GM12878 (cell line): Measurements from ENCODE around the gene TMEM53. TPM values are rescaled to one million over a fixed set of nuclear protein-coding genes. Genes with fewer than 3 reads are reported as not detected.

Experiments used
- ATAC-seq: fragments of 200-7000 bp; cut with Tn5 transposase; 3 replicates; pipeline ENCODE4 v1.9.1; 2020; ENCODE audit warnings: mild to moderate bottlenecking, moderate library complexity
- BruUV-seq: library from RNA; stranded (reverse); fragments of 400-500 nt; replicated peaks from 2 replicates; lab custom pipeline; 2021; lab: Mats Ljungman, UMichigan
- CTCF ChIA-PET: fragments of 300-600 bp; sonication (Branson Sonifier 250); formaldehyde crosslinking; extraction: SDS; loops from one replicate; lab custom pipeline; 2021; ENCODE audit warnings: inconsistent platforms; lab: Yijun Ruan, JAX
- POLR2A ChIA-PET: fragments of 350-600 bp; formaldehyde crosslinking; extraction: SDS; loops from one replicate; lab custom pipeline; 2021; ENCODE audit warnings: inconsistent platforms; lab: Charles Lee
- RAD21 ChIA-PET: fragments of 300-600 bp; sonication (Branson Sonifier 250); formaldehyde crosslinking; loops from one replicate; lab custom pipeline; 2023; ENCODE audit warnings: antibody characterized with exemption; ENCODE audit not compliant: unreplicated experiment; lab: Charles Lee
- SMC1A ChIA-PET: fragments of 300-600 bp; sonication (Branson Sonifier 250); formaldehyde crosslinking; loops from one replicate; lab custom pipeline; 2023; ENCODE audit not compliant: unreplicated experiment, uncharacterized antibody; lab: Charles Lee
- DNase-seq: peaks from one replicate; pipeline ENCODE4 v3.0.0-alpha.2; 2011; ENCODE audit warnings: low read depth, low spot score
- FAIRE-seq: peaks from 3 replicates; lab custom pipeline; 2011; peaks lifted over from hg19 to GRCh38; lab: Jason Lieb, UNC
- H2AFZ ChIP-seq: 2 replicates; pipeline ENCODE4 v1.6.0; 2011; ENCODE audit warnings: low read depth, low read length, control low read depth; ENCODE audit not compliant: control insufficient read depth
- H3K27ac ChIP-seq: 2 replicates; pipeline ENCODE4 v1.5.1; 2011; ENCODE audit warnings: control low read depth; ENCODE audit not compliant: control insufficient read depth, insufficient read depth
- H3K27me3 ChIP-seq, 2 experiments: replicated peaks in 1 of 2; 2 replicates each; pipeline versions ENCODE4 v1.6.0 to v1.6.1; 2011; ENCODE audit warnings: low read length in 1 of 2; ENCODE audit not compliant: control insufficient read depth in 2 of 2, insufficient read depth in 2 of 2
- H3K36me3 ChIP-seq, 2 experiments: 2 replicates each; pipeline ENCODE4 v1.5.1; 2011; ENCODE audit warnings: low read length in 1 of 2; ENCODE audit not compliant: control insufficient read depth in 2 of 2, insufficient read depth in 2 of 2
- H3K4me1 ChIP-seq: 2 replicates; pipeline ENCODE4 v1.6.1; 2011; ENCODE audit warnings: mild to moderate bottlenecking, low read length, moderate library complexity, mixed read lengths; ENCODE audit not compliant: control insufficient read depth, insufficient read depth
- H3K4me2 ChIP-seq: 2 replicates; pipeline ENCODE4 v1.6.0; 2011; ENCODE audit warnings: control low read depth; ENCODE audit not compliant: control insufficient read depth, insufficient read depth
- H3K4me3 ChIP-seq: fragments of 200-600 bp; sonication (generic); 2 replicates; pipeline ENCODE4 v1.5.1; 2016
- H3K79me2 ChIP-seq: 2 replicates; pipeline ENCODE4 v1.6.0; 2011; ENCODE audit warnings: low read length; ENCODE audit not compliant: control insufficient read depth, insufficient read depth
- H3K9ac ChIP-seq: 2 replicates; pipeline ENCODE4 v1.8.0; 2011; ENCODE audit warnings: low read length, control low read depth, mixed read lengths; ENCODE audit not compliant: control insufficient read depth, insufficient read depth
- H3K9me3 ChIP-seq: replicated peaks from 3 replicates; pipeline ENCODE4 v1.5.1; 2011; ENCODE audit warnings: mild to moderate bottlenecking, low read length; ENCODE audit not compliant: control insufficient read depth, insufficient read depth
- H4K20me1 ChIP-seq: 2 replicates; pipeline ENCODE4 v1.6.0; 2011; ENCODE audit not compliant: control insufficient read depth, insufficient read depth
- BCL11A ChIP-seq: IDR thresholded peaks from 2 replicates; pipeline ENCODE4 v1.6.1; 2011; ENCODE audit warnings: low read depth, low read length
- CREB1 ChIP-seq: IDR thresholded peaks from 2 replicates; pipeline ENCODE4 v1.6.1; 2012; ENCODE audit warnings: low read depth, mild to moderate bottlenecking, inconsistent platforms
- CREM ChIP-seq: IDR thresholded peaks from 2 replicates; pipeline ENCODE4 v1.6.1; 2014; ENCODE audit warnings: antibody characterized with exemption, low read depth
- DPF2 ChIP-seq: fragments of 450-650 bp; IDR thresholded peaks from 2 replicates; pipeline ENCODE4 v1.6.1; 2017; ENCODE audit warnings: mild to moderate bottlenecking
- EED ChIP-seq: sonication (generic); IDR thresholded peaks from 2 replicates; pipeline ENCODE4 v1.6.1; 2016; ENCODE audit warnings: antibody characterized with exemption, low read depth
- EP300 ChIP-seq, 2 experiments: fragments of 150-350 bp in 1 of 2; IDR thresholded peaks; 2 replicates each; pipeline ENCODE4 v1.6.1; 2011 to 2012; ENCODE audit warnings: low read depth in 2 of 2, low read length in 2 of 2, borderline replicate concordance in 1 of 2, improper control_type of control experiment in 1 of 2, inconsistent platforms in 1 of 2; ENCODE audit not compliant: control insufficient read depth in 1 of 2
- ETV6 ChIP-seq, 2 experiments: fragments of 450-650 bp in 1 of 2; IDR thresholded peaks in 1 of 2; conservative IDR thresholded peaks in 1 of 2; 2 replicates each; pipeline ENCODE4 v1.6.1; 2014; ENCODE audit warnings: antibody characterized with exemption in 1 of 2, borderline replicate concordance in 1 of 2, low read depth in 1 of 2, mild to moderate bottlenecking in 1 of 2, moderate library complexity in 1 of 2
- IKZF2 ChIP-seq, 2 experiments: fragments of 450-650 bp; IDR thresholded peaks; 2 replicates each; pipeline ENCODE4 v1.6.1; 2017; ENCODE audit warnings: mild to moderate bottlenecking in 2 of 2, moderate library complexity in 2 of 2
- KDM1A ChIP-seq: fragments of 200-600 bp; sonication (generic); IDR thresholded peaks from 2 replicates; pipeline ENCODE4 v1.6.1; 2016; ENCODE audit warnings: borderline replicate concordance
- NFIC ChIP-seq: IDR thresholded peaks from 2 replicates; pipeline ENCODE4 v1.6.1; 2012; ENCODE audit warnings: low read depth, mild to moderate bottlenecking, inconsistent platforms, low read length, moderate library complexity
- PAX5 ChIP-seq: IDR thresholded peaks from 2 replicates; pipeline ENCODE4 v1.6.1; 2011; ENCODE audit warnings: low read depth, low read length, borderline replicate concordance
- RAD21 ChIP-seq: IDR thresholded peaks from 2 replicates; pipeline ENCODE4 v1.6.1; 2011; ENCODE audit warnings: mild to moderate bottlenecking, low read depth, low read length, moderate library complexity; ENCODE audit not compliant: insufficient read depth
- RB1 ChIP-seq: fragments of 450-650 bp; formaldehyde crosslinking; IDR thresholded peaks from 2 replicates; pipeline ENCODE4 v1.6.1; 2017; ENCODE audit warnings: mild to moderate bottlenecking, borderline replicate concordance
- RUNX3 ChIP-seq: IDR thresholded peaks from 2 replicates; pipeline ENCODE4 v1.6.1; 2012; ENCODE audit warnings: low read length, inconsistent platforms
- TCF3 ChIP-seq: IDR thresholded peaks from 2 replicates; pipeline ENCODE4 v1.6.1; 2012; ENCODE audit warnings: low read depth, mild to moderate bottlenecking, low read length, borderline replicate concordance; ENCODE audit not compliant: insufficient read depth
- YY1 ChIP-seq: IDR thresholded peaks from 2 replicates; pipeline ENCODE4 v1.6.1; 2011; ENCODE audit warnings: low read depth, mild to moderate bottlenecking, low read length
- WGBS: methylation state at CpG from one replicate; pipeline ENCODE4 v1.1.6; 2016; ENCODE audit warnings: low lambda C conversion rate; ENCODE audit not compliant: insufficient replicate concordance, insufficient coverage; ENCODE audit errors: missing lambda C conversion rate; 5-methylcytosine and 5-hydroxymethylcytosine counted together
- in situ Hi-C: fragments of 300-500 bp; cut with MboI; formaldehyde crosslinking; loops from 9 replicates; pipeline ENCODE4 v1.14.3; 2018; ENCODE audit warnings: mixed read lengths
- intact Hi-C: fragments of 100-400 bp; cut with micrococcal nuclease; formaldehyde crosslinking; loops from one replicate; pipeline ENCODE4 v1.14.2; 2022; ENCODE audit not compliant: unreplicated experiment
- polyA plus RNA-seq, 11 experiments: library from polyadenylated mRNA; depleted of rRNA in 4 of 11; unstranded in 6 of 11; stranded (reverse) in 5 of 11; fragments of >200 nt; fragmentation: Nextera tagmentation in 4 of 11; fragmentation: Illumina TruSeq in 1 of 11; extraction: Ambion mirVana in 4 of 11; extraction: Trizol in 1 of 11; gene quantifications; 1 replicate in 1 of 11; 2 replicates in 10 of 11; pipeline versions ENCODE4 v1.2.1 to v1.2.3, GENCODE V29; 2011 to 2016; ENCODE audit warnings: inconsistent platforms in 2 of 11, missing spikeins in 2 of 11, low read depth in 1 of 11
- total RNA-seq, 4 experiments: library from RNA; depleted of rRNA in 3 of 4; stranded (reverse); fragments of >200 nt in 3 of 4; fragmentation: Illumina TruSeq in 1 of 4; extraction: Trizol in 1 of 4; gene quantifications; 2 replicates each; pipeline versions ENCODE4 v1.2.1 to v1.2.3, GENCODE V29; 2013 to 2021
- TF ChIP-seq, protein P1 (sequence below): fragments of 450-650 bp; IDR thresholded peaks from 2 replicates; pipeline ENCODE4 v1.6.1; 2016; ENCODE audit warnings: mild to moderate bottlenecking
- TF ChIP-seq, protein P2 (sequence below): fragments of 450-650 bp; IDR thresholded peaks from 2 replicates; pipeline ENCODE4 v1.6.1; 2018; ENCODE audit warnings: borderline replicate concordance, mild to moderate bottlenecking; ENCODE audit not compliant: partially characterized antibody

Gene TMEM53
- total and polyA plus RNA-seq, 10 of the 15 experiments (the other 5 are each of a cell fraction or from before 2014, with no cell fraction given), result 3.1 to 23.9 (median 11.1) TPM

DNA sequence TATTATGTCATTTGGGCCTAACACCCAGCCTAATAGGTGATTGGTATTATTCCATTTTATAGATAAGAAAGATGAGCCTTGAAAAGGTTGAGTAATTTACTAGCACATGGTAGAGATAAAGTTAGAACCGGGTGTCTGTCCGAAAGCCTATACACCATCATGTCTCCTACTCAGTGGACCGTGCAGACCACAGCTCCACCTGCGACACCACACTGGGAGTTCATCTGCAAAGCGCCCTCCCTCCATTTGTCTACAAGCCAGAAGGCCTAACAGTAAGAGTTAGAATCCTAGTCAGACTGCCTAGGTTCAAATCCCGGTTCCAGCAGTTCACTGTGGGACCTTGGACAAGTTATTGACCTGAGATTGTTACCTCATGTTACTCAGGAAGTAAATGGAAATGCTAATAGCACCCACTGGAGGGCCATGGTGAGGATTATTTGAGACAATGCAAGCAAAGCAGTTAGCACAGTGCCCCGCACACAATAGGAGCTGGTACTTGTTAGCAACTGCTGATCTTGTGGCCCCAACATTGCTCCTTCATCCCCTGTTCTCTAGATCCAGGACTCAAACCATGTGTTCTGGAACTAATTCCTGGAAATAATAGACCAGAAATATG lies 20.7 kb upstream of the TMEM53 start:
- DNase-seq (peak; percentile 82), ATAC-seq (peak; percentile 89), FAIRE-seq (peak; percentile 71)
- peak overlapping the region; percentile 18 for H2AFZ ChIP-seq
- H3K4me3 ChIP-seq, result no peak overlapping the region
- BruUV-seq, result no TSS peak
- intact Hi-C loops (no loop called here), in situ Hi-C loops (no loop called here)
- H3K27me3 ChIP-seq, result no peaks in the 10 kb centered on the region
- peak overlapping the region; percentile 8; the same call in 1 of the 2 replicates for H3K9ac ChIP-seq
- ChIA-PET POLR2A (interaction anchor here (0.7 to 3.5 kb wide), 4 partner anchors 12 to 26 kb away, joined by 3 to 12 read pairs (median 6); partner anchors contain the start of genes ARMH1 and TMEM53), SMC1A (interaction anchor here (1.3 to 8.8 kb wide), 5 partner anchors 8 to 22 kb away, joined by 4 to 76 read pairs (median 8); partner anchors contain the start of genes ARMH1 and TMEM53), RAD21 (interaction anchor here (1.3 kb wide), 1 partner anchor 21 kb away, joined by 8 read pairs; the partner anchor contains the start of genes ARMH1 and TMEM53), CTCF (interaction anchor here (1.0 to 5.3 kb wide), 11 partner anchors 10 to 101 kb away, joined by 3 to 30 read pairs (median 4); partner anchors contain the start of genes RNU5D-1 and TMEM53)
- H3K79me2 ChIP-seq, result no peaks in the 10 kb centered on the region
- H3K4me1 ChIP-seq, result peaks cover 51% of the 10 kb centered on the region
- H3K4me2 ChIP-seq, result peak overlapping the region; percentile 48
- no peaks in the 10 kb centered on the region for H3K36me3 ChIP-seq
- H3K27ac ChIP-seq, result peak overlapping the region; percentile 68
- no peaks in the 10 kb centered on the region for H4K20me1 ChIP-seq
- 14% methylated on average over 7 of the region's 7 CpGs for WGBS
- H3K9me3 ChIP-seq, result no peaks in the 10 kb centered on the region
- peak; percentile 71 for TF ChIP-seq EED
- no peak for TF ChIP-seq RB1
- TF ChIP-seq EP300 (IDR thresholded peaks at IDR 0.05; ENCODE audit: borderline replicate concordance in 1 of 2, control insufficient read depth in 1 of 2, low read depth in 2 of 2, low read length in 2 of 2), result 0 out of 4 replicates have a peak, but pooled peaks of 1 of the 2 experiments have one; percentile 20
- TF ChIP-seq CREB1, result 0 out of 2 replicates have a peak, but pooled peaks have one; percentile 25
- TF ChIP-seq RAD21, result 0 out of 2 replicates have a peak, but pooled peaks have one; percentile 12
- peak; percentile 37; the same call in 1 of the 2 replicates for TF ChIP-seq DPF2
- TF ChIP-seq NFIC, result peak; percentile 41; the same call in 1 of the 2 replicates
- peak; percentile 90 for TF ChIP-seq PAX5
- peak in 1 of 2 experiments; percentile 42; a peak in 1 of 4 replicates for TF ChIP-seq ETV6 (conservative IDR thresholded peaks at IDR 0.05 in 1 of 2, IDR thresholded peaks at IDR 0.05 in 1 of 2; ENCODE audit: borderline replicate concordance in 1 of 2, low read depth in 1 of 2)
- no peak for TF ChIP-seq BCL11A
- TF ChIP-seq, protein P1, sequence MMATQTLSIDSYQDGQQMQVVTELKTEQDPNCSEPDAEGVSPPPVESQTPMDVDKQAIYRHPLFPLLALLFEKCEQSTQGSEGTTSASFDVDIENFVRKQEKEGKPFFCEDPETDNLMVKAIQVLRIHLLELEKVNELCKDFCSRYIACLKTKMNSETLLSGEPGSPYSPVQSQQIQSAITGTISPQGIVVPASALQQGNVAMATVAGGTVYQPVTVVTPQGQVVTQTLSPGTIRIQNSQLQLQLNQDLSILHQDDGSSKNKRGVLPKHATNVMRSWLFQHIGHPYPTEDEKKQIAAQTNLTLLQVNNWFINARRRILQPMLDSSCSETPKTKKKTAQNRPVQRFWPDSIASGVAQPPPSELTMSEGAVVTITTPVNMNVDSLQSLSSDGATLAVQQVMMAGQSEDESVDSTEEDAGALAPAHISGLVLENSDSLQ, result no peak
- TF ChIP-seq, protein P2, sequence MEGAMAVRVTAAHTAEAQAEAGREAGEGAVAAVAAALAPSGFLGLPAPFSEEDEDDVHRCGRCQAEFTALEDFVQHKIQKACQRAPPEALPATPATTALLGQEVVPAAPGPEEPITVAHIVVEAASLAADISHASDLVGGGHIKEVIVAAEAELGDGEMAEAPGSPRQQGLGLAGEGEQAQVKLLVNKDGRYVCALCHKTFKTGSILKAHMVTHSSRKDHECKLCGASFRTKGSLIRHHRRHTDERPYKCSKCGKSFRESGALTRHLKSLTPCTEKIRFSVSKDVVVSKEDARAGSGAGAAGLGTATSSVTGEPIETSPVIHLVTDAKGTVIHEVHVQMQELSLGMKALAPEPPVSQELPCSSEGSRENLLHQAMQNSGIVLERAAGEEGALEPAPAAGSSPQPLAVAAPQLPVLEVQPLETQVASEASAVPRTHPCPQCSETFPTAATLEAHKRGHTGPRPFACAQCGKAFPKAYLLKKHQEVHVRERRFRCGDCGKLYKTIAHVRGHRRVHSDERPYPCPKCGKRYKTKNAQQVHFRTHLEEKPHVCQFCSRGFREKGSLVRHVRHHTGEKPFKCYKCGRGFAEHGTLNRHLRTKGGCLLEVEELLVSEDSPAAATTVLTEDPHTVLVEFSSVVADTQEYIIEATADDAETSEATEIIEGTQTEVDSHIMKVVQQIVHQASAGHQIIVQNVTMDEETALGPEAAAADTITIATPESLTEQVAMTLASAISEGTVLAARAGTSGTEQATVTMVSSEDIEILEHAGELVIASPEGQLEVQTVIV, result no peak
- TF ChIP-seq YY1, result peak; percentile 60; the same call in 1 of the 2 replicates
- TF ChIP-seq KDM1A, result no peak
- peak; percentile 60 for TF ChIP-seq CREM
- peak in 1 of 2 experiments; percentile 20; a peak in 1 of 4 replicates for TF ChIP-seq IKZF2 (IDR thresholded peaks at IDR 0.05)
- peak; percentile 67; the same call in 1 of the 2 replicates for TF ChIP-seq TCF3
- peak; percentile 94 for TF ChIP-seq RUNX3
